Prostate gland (tissue), 2 donors: ENCODE measurements around the gene ANKS6.

Experiments
- POLR2A ChIP-seq: fragments of 450-650 bp; IDR thresholded peaks from one replicate; pipeline ENCODE4 v1.6.1; 2016; ENCODE audit warnings: antibody characterized with exemption, mild to moderate bottlenecking
- TF ChIP-seq, protein P1 (sequence below), 4 experiments: fragments of 200-600 bp in 2 of 4; fragments of 450-650 bp in 2 of 4; sonication (generic) in 2 of 4; IDR thresholded peaks; 1 replicate in 3 of 4; 2 replicates in 1 of 4; pipeline ENCODE4 v1.5.1; 2016 to 2019; ENCODE audit warnings: antibody characterized with exemption in 4 of 4, mild to moderate bottlenecking in 2 of 4, moderate library complexity in 2 of 4

DNA sequence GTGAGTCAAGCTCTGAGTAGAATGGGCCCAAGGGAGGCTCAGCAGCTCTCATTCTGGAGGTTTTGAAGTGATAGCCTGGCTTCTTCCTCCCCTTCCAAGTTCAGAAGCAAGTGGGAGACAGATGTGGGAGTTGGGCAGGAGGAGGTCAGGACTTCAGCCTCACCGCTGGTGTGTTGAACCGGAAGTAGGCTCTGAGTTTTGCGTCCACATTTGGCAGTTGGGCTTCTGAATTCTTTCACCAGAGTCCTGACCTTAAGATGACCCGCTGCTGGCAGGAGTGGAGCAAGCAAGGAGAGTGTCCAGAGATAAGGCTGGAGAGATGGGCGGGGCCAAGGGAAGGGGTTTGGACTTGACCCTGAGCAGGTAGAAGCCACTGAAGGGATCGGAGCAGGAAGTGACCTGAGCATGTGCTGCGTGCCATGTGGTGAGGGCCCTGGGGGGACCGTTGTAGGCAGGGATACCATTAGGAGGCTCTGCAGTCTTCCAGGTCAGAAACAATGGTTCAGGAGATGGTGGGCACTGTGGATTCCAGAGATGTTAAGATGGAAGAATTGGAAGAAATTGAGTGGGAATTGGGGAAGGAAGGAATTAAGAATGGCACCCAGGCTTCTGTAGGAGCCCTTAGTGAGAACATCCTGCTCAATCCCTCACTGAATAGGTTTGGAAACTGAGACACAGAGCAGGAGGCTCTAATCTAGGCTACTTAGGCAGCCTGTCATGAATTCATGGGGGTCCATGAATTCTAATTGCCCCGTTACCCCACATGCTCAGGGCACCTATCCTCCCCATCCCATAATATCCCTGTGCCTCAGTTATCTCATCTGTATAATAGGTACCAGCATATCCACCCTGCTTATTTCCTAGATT lies 37.0 kb upstream of the ANKS6 start:
- no peak for TF ChIP-seq POLR2A
- TF ChIP-seq, protein P1, sequence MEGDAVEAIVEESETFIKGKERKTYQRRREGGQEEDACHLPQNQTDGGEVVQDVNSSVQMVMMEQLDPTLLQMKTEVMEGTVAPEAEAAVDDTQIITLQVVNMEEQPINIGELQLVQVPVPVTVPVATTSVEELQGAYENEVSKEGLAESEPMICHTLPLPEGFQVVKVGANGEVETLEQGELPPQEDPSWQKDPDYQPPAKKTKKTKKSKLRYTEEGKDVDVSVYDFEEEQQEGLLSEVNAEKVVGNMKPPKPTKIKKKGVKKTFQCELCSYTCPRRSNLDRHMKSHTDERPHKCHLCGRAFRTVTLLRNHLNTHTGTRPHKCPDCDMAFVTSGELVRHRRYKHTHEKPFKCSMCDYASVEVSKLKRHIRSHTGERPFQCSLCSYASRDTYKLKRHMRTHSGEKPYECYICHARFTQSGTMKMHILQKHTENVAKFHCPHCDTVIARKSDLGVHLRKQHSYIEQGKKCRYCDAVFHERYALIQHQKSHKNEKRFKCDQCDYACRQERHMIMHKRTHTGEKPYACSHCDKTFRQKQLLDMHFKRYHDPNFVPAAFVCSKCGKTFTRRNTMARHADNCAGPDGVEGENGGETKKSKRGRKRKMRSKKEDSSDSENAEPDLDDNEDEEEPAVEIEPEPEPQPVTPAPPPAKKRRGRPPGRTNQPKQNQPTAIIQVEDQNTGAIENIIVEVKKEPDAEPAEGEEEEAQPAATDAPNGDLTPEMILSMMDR (IDR thresholded peaks at IDR 0.05) = no peak
